BE2C (cell line): ENCODE measurements around the gene TRAM2.
"Not testable (repeated sequence)": the region's sequence is repeated elsewhere in the genome, so short reads cannot be mapped to it uniquely, and the experiment has no call there.

ENCODE experiments used
- DNase-seq: peaks from one replicate; pipeline ENCODE4 v3.0.0-alpha.2; 2020
- H3K27me3 ChIP-seq: fragments of 250-450 bp; sonication (Bioruptor Pico); 2 replicates; pipeline ENCODE4 v1.5.1; 2020; ENCODE audit warnings: mild to moderate bottlenecking
- H3K36me3 ChIP-seq: fragments of 250-450 bp; sonication (Bioruptor Pico); 2 replicates; pipeline ENCODE4 v1.5.1; 2020; ENCODE audit warnings: mild to moderate bottlenecking
- H3K4me1 ChIP-seq: fragments of 250-450 bp; sonication (Bioruptor Pico); 2 replicates; pipeline ENCODE4 v1.5.1; 2020
- H3K4me3 ChIP-seq: 2 replicates; pipeline ENCODE4 v1.5.1; 2011; ENCODE audit warnings: low read depth, low read length
- H3K9me3 ChIP-seq: fragments of 250-450 bp; sonication (Bioruptor Pico); 2 replicates; pipeline ENCODE4 v1.5.1; 2020
- CTCF ChIP-seq: IDR thresholded peaks from 2 replicates; pipeline ENCODE4 v1.5.1; 2012; ENCODE audit warnings: mild to moderate bottlenecking, low read depth, low read length

Gene TRAM2

GRCh38 chr6:52482903-52483670, 93.8 kb downstream of the TRAM2 start:
- Histone ChIP-seq H3K36me3 (no peaks in the 10 kb centered on the region), H3K4me1 (peaks cover 6% of the 10 kb centered on the region; the same call in 1 of the 2 replicates), H3K4me3 (no peak overlapping the region), H3K9me3 (no peaks in the 10 kb centered on the region), H3K27me3 (no peaks in the 10 kb centered on the region)
- no peak for DNase-seq
- no peak for TF ChIP-seq CTCF

GRCh38 chr6:52475307-52475706, 101.6 kb downstream of the TRAM2 start:
- DNase-seq: no peak
- no peak for TF ChIP-seq CTCF
- Histone ChIP-seq H3K9me3 (no peaks in the 10 kb centered on the region), H3K4me3 (no peak overlapping the region), H3K27me3 (no peaks in the 10 kb centered on the region), H3K36me3 (no peaks in the 10 kb centered on the region), H3K4me1 (no peaks in the 10 kb centered on the region; the same call in 1 of the 2 replicates)

GRCh38 chr6:52474173-52474572, 102.7 kb downstream of the TRAM2 start:
- DNase-seq: no peak
- no peaks in the 10 kb centered on the region; the same call in 1 of the 2 replicates for H3K4me1 ChIP-seq
- H3K27me3 ChIP-seq: no peaks in the 10 kb centered on the region
- H3K4me3 ChIP-seq: no peak overlapping the region
- no peaks in the 10 kb centered on the region for H3K9me3 ChIP-seq
- TF ChIP-seq CTCF: no peak
- H3K36me3 ChIP-seq: no peaks in the 10 kb centered on the region

GRCh38 chr6:52461194-52461593, 115.7 kb downstream of the TRAM2 start:
- H3K4me3 ChIP-seq, DNase-seq, H3K4me1 ChIP-seq, H3K9me3 ChIP-seq, H3K36me3 ChIP-seq, H3K27me3 ChIP-seq: not testable (repeated sequence)

- Histone ChIP-seq H3K27me3 (no peaks in the 10 kb centered on the region), H3K4me3 (no peak overlapping the region), H3K36me3 (no peaks in the 10 kb centered on the region), H3K9me3 (no peaks in the 10 kb centered on the region), H3K4me1 (no peaks in the 10 kb centered on the region)
- no peak for TF ChIP-seq CTCF
- no peak for DNase-seq
Observed at GRCh38 chr6:52457096-52457495, 119.8 kb downstream of the TRAM2 start.

GRCh38 chr6:52454556-52454955, 122.3 kb downstream of the TRAM2 start:
- Histone ChIP-seq H3K27me3 (no peaks in the 10 kb centered on the region), H3K4me3 (no peak overlapping the region), H3K9me3 (no peaks in the 10 kb centered on the region), H3K36me3 (no peaks in the 10 kb centered on the region), H3K4me1 (no peaks in the 10 kb centered on the region)
- TF ChIP-seq CTCF: no peak
- DNase-seq: no peak
